Measurements from ENCODE around the gene PRSS8. TPM values are rescaled to one million over a fixed set of nuclear protein-coding genes. Genes with fewer than 3 reads are reported as not detected.
A peak's percentile ranks its signal among the peaks of the same experiment; 100 is the strongest.

Gene PRSS8
- total RNA-seq, 2 experiments from 2014 or later = not detected

- Mint-ChIP-seq H3K27me3 (ENCODE audit: low read depth) (no peaks in the 10 kb centered on the region), H3K27ac (no peak overlapping the region), H3K36me3 (ENCODE audit: low read depth) (peaks cover 30% of the 10 kb centered on the region), H3K4me3 (no peak overlapping the region), H3K9me3 (ENCODE audit: insufficient read depth) (no peaks in the 10 kb centered on the region), H3K4me1 (ENCODE audit: low read depth) (peaks cover 5% of the 10 kb centered on the region)
- POLR2A ChIA-PET = no interaction called here
- CTCF ChIA-PET = no interaction called here
- no peak for ATAC-seq
- no peak for DNase-seq
Observed at GRCh38 chr16:31125844-31126243, 9.7 kb downstream of the PRSS8 start.

GRCh38 chr16:31120129-31120528 is 15.4 kb downstream of the PRSS8 start:
- CTCF ChIA-PET = interaction anchor here (7.2 kb wide), 1 partner anchor 21 kb away, joined by 53 read pairs; no protein-coding TSS in a partner anchor
- ATAC-seq (no peak), DNase-seq (no peak)
- Mint-ChIP-seq H3K4me3 (no peak overlapping the region), H3K27ac (no peak overlapping the region), H3K27me3 (ENCODE audit: low read depth) (no peaks in the 10 kb centered on the region), H3K36me3 (ENCODE audit: low read depth) (peaks cover 28% of the 10 kb centered on the region), H3K9me3 (ENCODE audit: insufficient read depth) (no peaks in the 10 kb centered on the region), H3K4me1 (ENCODE audit: low read depth) (peaks cover 14% of the 10 kb centered on the region)
- POLR2A ChIA-PET = interaction anchor here (1.3 kb wide), 2 partner anchors 46 to 60 kb away, joined by 5 to 6 read pairs; partner anchors contain the start of genes FUS, ZNF646 and ZNF668

DNA sequence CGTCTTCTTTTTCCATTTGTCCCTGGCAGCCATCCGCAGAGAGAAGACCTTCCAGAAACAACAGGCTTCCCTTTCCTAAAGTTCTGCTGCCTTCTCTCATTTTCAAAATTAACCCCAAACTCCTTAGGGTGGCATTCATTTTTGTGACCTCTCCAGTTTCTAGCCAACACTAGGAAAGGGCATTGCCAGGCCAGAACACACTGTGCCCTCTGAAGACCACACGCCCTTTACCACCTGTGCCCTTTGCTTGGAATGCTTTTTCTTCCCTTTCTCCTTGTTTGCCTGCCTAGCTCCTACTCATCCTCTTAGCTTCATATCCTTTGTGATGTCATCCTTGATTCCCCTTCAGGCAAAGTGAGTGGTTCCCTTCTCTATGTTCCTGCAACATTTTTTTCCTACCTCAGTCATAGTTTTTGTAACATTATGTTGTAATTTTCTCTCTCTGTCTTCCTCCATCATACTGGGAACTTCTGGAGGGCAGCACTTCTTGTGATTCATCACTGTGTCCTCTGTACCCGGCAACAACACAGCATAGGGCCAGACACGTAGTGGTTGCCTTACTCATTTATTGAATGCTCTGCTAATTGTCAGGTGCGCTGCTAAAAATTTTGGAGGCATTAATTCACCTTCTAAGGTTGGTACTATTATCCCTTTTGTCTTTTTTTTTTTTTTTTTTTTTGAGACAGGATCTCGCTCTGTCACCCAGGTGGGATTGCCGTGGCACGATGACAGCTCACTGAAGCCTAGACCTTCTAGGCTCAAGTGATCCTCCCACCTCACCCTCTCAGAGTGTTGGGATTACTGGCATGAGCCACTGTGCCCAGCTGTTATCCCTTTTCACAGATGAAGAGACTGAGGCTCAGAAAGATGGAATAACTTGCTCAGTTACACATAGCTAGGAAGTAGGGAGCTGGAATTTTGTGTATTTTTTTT is 17.0 kb downstream of the PRSS8 start:
- Mint-ChIP-seq H3K4me3 (peak overlapping the region; percentile 85), H3K27me3 (ENCODE audit: low read depth) (no peaks in the 10 kb centered on the region), H3K9me3 (ENCODE audit: insufficient read depth) (no peaks in the 10 kb centered on the region), H3K4me1 (ENCODE audit: low read depth) (peaks cover 23% of the 10 kb centered on the region), H3K36me3 (ENCODE audit: low read depth) (peaks cover 31% of the 10 kb centered on the region), H3K27ac (peak overlapping the region; percentile 76)
- DNase-seq (no peak), ATAC-seq (no peak)
- ChIA-PET CTCF (interaction anchor here (1.0 to 7.2 kb wide), 6 partner anchors 10 to 326 kb away, joined by 3 to 53 read pairs (median 3); no protein-coding TSS in a partner anchor), POLR2A (interaction anchor here (0.6 to 2.2 kb wide), 10 partner anchors 9 to 85 kb away, joined by 3 to 23 read pairs (median 4); partner anchors contain the start of genes BCKDK, FUS, PRSS8 and STX4)

DNA sequence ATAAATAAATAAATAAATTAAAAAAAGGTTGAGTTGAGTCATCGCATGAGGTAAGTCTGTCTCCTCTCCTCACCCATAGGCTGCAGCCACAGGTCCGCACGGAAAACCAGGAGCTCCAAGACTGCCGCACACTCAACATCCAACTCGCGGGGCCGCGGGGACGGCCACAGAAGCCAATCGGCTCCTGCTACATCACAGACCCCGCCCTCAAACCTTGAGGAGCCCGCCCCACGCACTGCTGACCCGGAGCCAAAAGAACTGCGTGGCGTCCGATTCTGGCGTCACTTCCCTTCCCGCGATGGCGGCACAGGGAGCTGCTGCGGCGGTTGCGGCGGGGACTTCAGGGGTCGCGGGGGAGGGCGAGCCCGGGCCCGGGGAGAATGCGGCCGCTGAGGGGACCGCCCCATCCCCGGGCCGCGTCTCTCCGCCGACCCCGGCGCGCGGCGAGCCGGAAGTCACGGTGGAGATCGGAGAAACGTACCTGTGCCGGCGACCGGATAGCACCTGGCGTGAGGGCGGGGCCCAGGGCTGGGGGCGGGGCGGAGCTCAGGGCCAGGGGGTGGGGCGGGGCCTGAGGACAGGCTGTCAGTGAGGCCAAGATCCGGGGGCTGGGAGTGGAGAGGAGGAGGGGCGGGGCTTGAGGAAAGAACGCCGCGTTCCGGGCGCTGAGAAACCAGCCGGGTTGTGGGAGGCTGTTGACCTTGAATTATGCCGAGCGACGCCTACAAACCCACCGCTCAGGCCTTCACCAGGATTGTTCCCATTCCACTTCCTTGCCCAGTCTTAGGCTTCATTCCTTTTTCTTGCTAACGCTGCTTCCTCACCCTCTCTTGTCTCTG is 17.9 kb downstream of the PRSS8 start, which contains the start of gene KAT8:
Gene KAT8 (plus strand): TSS at position 281 of the 839 bp plus-strand sequence. CDS start 18 bp downstream, at position 299.
- H3K9me3 Mint-ChIP-seq (ENCODE audit: insufficient read depth) = no peaks in the 10 kb centered on the region
- peak; percentile 95 for ATAC-seq
- ChIA-PET CTCF (interaction anchor here (0.6 to 7.2 kb wide), 10 partner anchors 11 to 343 kb away, joined by 3 to 53 read pairs (median 3); partner anchors contain the start of genes ARMC5, ZNF646 and ZNF668), POLR2A (interaction anchor here (0.6 to 2.2 kb wide), 20 partner anchors 10 to 351 kb away, joined by 3 to 23 read pairs (median 4); partner anchors contain the start of genes ARMC5, BCKDK, FUS and HSD3B7)
- peak within 1 kb of the TSS; percentile 85 for H3K4me3 Mint-ChIP-seq
- peaks cover 26% of the 10 kb centered on the region for H3K4me1 Mint-ChIP-seq (ENCODE audit: low read depth)
- H3K36me3 Mint-ChIP-seq (ENCODE audit: low read depth) = peaks cover 33% of the 10 kb centered on the region
- peak; percentile 99 for DNase-seq
- no peaks in the 10 kb centered on the region for H3K27me3 Mint-ChIP-seq (ENCODE audit: low read depth)
- peak within 1 kb of the TSS; percentile 87 for H3K27ac Mint-ChIP-seq

DNA sequence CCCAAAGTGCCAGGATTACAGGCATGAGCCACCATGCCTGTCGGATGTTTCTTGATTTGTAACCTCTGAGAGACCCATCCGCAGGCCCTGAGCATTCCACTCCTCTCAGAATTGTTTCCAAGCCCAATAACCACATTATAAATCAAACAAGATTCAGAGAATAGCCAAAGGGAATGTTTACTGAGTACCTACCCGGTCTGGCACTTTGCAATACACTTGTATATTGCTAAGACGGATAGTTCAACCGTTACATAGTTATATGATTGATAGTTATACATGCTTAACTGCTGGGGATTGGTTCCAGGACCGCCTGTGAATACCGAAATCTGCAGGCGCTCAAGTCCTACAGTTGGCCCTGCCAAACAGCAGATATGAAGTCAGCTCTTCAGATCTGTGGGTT is 21.1 kb downstream of the PRSS8 start:
- Mint-ChIP-seq H3K4me3 (no peak overlapping the region), H3K27ac (peak overlapping the region; percentile 65), H3K36me3 (ENCODE audit: low read depth) (peaks cover 33% of the 10 kb centered on the region), H3K4me1 (ENCODE audit: low read depth) (peaks cover 38% of the 10 kb centered on the region), H3K9me3 (ENCODE audit: insufficient read depth) (no peaks in the 10 kb centered on the region), H3K27me3 (ENCODE audit: low read depth) (no peaks in the 10 kb centered on the region)
- ChIA-PET CTCF (interaction anchor here (1.7 kb wide), 1 partner anchor 28 kb away, joined by 7 read pairs; no protein-coding TSS in a partner anchor), POLR2A (no interaction called here)
- DNase-seq (no peak), ATAC-seq (no peak)

DNA sequence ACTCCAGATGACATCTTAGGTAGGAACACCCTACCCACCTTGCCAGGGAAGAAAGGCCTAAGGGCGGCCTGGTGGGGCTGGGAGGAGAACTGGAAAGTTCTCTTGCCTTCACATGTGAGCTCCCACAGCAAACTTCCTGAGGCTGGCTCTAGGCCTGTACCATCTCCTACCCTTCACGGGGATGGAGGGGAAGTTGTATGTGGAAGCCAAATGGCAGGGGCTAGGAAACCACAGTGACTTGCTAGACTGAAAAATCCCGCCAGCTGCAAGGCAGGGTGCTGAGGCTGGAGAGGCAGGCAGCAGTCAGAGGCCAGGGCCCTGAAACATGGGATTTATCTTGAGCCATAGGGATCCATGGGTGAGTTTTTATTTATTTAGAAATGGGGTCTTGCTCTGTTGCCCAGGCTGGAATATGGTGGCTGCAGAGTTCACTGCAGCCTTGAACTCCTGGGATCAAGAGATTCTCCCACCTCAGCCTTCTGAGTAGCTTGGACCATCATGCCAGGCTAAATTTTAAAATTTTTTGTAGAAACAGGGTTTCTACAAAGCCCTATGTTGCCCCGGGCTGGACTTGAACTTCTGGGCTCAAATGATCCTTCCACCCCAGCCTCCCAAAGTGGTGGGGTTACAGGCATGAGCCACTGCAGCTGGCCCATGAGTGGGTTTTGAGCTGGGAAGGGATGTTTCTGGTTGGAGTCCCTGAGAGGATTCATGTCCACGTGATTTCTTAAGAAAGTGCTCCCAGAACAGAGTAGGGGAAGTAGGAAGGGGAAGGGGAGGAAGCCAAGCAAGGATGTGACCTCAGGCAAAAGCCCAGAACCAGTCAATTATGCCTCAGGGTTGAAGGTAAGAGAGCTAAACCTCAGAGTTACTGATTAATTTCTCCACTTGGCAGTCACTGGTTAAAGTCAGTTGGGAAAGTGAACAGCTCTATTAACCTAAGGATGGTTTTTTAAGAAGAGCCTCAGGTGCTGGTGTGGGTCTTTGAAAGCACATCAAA is 22.1 kb downstream of the PRSS8 start:
- Mint-ChIP-seq H3K27me3 (ENCODE audit: low read depth) (no peaks in the 10 kb centered on the region), H3K27ac (peak overlapping the region; percentile 55), H3K9me3 (ENCODE audit: insufficient read depth) (no peaks in the 10 kb centered on the region), H3K4me3 (no peak overlapping the region), H3K36me3 (ENCODE audit: low read depth) (peaks cover 32% of the 10 kb centered on the region), H3K4me1 (ENCODE audit: low read depth) (peaks cover 35% of the 10 kb centered on the region)
- ChIA-PET POLR2A (no interaction called here), CTCF (interaction anchor here (0.7 to 1.7 kb wide), 2 partner anchors 29 to 119 kb away, joined by 3 to 7 read pairs; no protein-coding TSS in a partner anchor)
- DNase-seq (no peak), ATAC-seq (no peak)

DNA sequence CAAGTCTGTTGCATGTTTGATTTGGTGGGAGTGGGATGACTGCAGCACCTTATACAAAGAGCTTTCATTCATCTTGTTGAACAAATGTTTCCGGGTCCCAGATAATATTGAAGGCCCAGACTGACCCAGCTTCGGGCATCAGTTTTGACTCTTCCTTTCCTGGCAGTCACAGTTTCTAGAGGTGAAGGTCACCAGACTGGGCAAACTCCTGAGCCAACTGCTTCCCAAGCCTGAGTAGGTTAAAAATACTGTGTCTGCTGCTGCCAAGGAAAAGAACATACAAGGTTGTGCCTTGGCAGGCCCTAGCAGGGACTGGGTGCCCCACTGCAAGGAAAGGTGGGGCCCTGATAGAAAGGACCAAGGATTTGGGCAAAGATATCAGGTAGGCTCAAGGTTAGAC is 22.8 kb downstream of the PRSS8 start:
- ChIA-PET POLR2A (interaction anchor here (1.4 kb wide), 1 partner anchor 39 kb away, joined by 3 read pairs; the partner anchor contains the start of genes ZNF646 and ZNF668), CTCF (no interaction called here)
- no peak for DNase-seq
- Mint-ChIP-seq H3K9me3 (ENCODE audit: insufficient read depth) (no peaks in the 10 kb centered on the region), H3K36me3 (ENCODE audit: low read depth) (peaks cover 34% of the 10 kb centered on the region), H3K27ac (no peak overlapping the region), H3K27me3 (ENCODE audit: low read depth) (no peaks in the 10 kb centered on the region), H3K4me1 (ENCODE audit: low read depth) (peaks cover 34% of the 10 kb centered on the region), H3K4me3 (no peak overlapping the region)
- no peak for ATAC-seq

GRCh38 chr16:31111881-31112466 is 23.6 kb downstream of the PRSS8 start:
- peaks cover 39% of the 10 kb centered on the region for H3K4me1 Mint-ChIP-seq (ENCODE audit: low read depth)
- ATAC-seq (no peak), DNase-seq (no peak)
- ChIA-PET POLR2A (interaction anchor here (1.1 to 1.4 kb wide), 2 partner anchors 38 to 69 kb away, joined by 3 to 4 read pairs; partner anchors contain the start of genes ZNF646 and ZNF668), CTCF (interaction anchor here (0.8 kb wide), 1 partner anchor 30 kb away, joined by 4 read pairs; no protein-coding TSS in a partner anchor)
- H3K27me3 Mint-ChIP-seq (ENCODE audit: low read depth) = no peaks in the 10 kb centered on the region
- no peak overlapping the region for H3K4me3 Mint-ChIP-seq
- H3K9me3 Mint-ChIP-seq (ENCODE audit: insufficient read depth) = no peaks in the 10 kb centered on the region
- H3K27ac Mint-ChIP-seq = no peak overlapping the region
- H3K36me3 Mint-ChIP-seq (ENCODE audit: low read depth) = peaks cover 34% of the 10 kb centered on the region

DNA sequence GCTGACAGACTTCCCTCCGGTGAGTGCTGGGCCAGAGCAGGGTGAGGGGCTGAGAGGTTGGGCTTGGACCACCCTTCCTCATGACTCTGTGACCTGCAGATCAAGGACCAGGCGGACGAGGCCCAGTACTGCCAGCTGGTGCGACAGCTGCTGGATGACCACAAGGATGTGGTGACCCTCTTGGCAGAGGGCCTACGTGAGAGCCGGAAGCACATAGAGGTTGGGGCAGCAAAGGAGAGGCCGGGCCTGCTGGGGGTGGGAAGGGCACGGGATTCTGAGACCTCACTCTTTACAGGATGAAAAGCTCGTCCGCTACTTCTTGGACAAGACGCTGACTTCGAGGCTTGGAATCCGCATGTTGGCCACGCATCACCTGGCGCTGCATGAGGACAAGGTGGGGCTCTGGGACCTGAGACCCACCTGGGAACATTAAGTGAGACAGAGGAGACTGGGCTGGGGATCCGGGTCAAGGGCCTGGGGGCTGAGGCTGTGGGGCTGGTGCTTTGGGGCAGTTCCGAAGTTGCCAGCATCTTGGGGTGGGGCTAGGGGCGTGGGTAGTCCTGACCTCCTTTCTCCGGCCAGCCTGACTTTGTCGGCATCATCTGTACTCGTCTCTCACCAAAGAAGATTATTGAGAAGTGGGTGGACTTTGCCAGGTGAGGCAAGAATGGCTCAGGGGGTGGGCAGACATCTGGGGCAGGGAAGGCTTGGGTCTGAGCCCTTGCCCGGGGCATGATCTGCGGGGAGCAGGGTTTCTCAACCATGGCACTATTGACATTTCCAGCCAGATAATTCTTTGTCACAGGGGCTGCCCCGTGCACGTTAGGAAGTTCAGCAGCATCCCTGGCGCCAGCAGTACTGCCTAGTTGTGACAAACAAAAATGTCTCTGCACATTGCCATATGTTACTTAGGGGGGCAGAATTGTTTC is 25.2 kb downstream of the PRSS8 start:
- no peak for DNase-seq
- ChIA-PET POLR2A (no interaction called here), CTCF (no interaction called here)
- peaks cover 40% of the 10 kb centered on the region for H3K4me1 Mint-ChIP-seq (ENCODE audit: low read depth)
- H3K27me3 Mint-ChIP-seq (ENCODE audit: low read depth) = no peaks in the 10 kb centered on the region
- peak overlapping the region; percentile 50 for H3K27ac Mint-ChIP-seq
- peaks cover 34% of the 10 kb centered on the region for H3K36me3 Mint-ChIP-seq (ENCODE audit: low read depth)
- ATAC-seq = no peak
- H3K4me3 Mint-ChIP-seq = peak overlapping the region; percentile 38
- H3K9me3 Mint-ChIP-seq (ENCODE audit: insufficient read depth) = no peaks in the 10 kb centered on the region
